Measurements from ENCODE around the gene BRI3BP.
"Not testable (repeated sequence)": the region's sequence is repeated elsewhere in the genome, so short reads cannot be mapped to it uniquely, and the experiment has no call there.

BRI3BP gene

DNA sequence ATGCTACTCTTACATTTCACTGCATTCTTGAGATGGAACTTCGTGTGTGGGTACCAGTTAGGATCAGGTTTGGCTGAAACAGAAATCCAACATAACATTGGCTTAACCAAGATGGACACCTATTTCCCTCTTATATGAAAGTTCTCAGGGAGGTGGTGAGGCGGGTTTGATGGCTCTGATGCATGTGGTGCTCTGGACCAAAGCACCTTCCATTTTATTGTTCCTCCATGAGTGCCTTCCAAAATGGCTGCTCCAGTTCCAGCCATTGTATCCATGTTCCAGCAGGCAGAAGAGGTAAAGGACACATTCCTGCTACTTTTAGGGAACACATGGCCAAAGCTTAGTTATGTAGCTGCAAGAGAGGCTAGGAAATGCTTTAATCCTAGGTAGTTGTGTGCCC is 29.6 kb downstream of the BRI3BP start:
- no peak for DNase-seq (ENCODE audit: low read depth)

DNA sequence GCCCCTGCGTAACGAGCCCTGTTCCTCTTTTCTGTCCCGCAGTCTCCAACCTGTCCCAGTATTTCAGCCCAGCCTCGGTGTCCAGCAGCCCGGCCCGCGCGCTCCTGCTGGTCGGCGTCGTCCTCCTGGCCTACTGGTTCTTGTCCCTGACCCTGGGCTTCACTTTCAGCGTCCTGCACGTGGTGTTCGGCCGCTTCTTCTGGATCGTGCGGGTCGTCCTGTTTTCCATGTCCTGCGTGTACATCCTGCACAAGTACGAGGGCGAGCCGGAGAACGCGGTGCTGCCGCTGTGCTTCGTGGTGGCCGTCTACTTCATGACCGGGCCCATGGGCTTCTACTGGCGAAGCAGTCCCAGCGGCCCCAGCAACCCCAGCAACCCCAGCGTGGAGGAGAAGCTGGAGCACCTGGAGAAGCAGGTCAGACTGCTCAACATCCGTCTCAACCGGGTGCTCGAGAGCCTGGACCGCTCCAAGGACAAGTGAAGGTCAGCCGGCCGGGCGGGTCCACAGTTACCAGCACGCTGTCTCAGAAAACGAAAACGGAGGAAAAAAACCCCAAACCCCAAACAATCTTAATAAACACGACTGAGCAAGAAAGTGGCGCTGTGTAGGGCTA is 31.6 kb downstream of the BRI3BP start:
- DNase-seq (ENCODE audit: low read depth) = no peak

DNA sequence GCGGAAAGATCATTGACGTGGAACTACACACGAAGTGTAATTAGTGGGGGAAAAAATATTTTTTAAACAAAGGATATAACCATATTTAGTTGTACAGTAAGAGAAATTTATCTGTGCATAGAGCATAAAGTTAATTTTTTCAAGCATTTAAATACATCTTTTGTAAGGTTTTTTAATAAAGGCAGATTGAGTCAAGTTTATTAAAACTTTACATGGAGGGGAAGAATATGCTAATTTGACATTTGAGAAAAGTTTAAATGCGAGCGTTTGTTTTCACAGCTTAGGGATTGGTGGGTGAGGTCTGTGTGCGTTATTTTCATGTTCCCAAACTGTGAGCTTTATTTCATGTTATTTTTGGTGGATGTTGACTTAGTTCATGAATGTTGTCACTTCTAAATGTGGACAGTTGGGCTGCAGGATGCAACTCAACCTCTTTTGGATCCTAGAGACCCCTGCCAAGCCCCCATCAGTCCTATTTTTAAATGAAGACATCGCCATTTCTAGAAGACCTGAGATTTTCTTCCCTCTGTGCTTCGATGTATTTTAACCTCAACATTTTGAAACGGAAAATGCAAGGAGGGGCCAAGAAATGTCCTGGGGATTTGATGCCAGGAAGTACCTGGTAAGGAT is 32.3 kb downstream of the BRI3BP start:
- DNase-seq (ENCODE audit: low read depth) = no peak

DNA sequence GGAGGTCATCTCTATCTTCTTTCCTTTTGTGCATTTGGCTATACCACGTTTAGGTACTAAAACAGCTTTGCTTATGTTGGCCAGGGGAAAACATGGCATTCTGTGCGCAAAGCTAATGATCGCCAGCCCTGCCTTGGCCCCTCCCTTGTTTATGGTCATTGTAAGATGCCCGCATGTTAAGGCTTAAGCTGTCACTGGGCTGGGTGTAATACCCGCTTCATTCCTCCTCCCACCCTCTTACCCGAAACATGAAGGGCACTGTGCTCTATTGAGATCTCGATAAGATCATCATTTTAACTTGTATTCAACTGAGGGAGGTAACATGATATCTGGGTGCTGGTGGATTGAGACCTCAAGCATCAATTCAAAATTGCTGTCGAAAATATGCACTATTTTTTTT is 34.7 kb downstream of the BRI3BP start:
- DNase-seq (ENCODE audit: low read depth) = no peak

DNA sequence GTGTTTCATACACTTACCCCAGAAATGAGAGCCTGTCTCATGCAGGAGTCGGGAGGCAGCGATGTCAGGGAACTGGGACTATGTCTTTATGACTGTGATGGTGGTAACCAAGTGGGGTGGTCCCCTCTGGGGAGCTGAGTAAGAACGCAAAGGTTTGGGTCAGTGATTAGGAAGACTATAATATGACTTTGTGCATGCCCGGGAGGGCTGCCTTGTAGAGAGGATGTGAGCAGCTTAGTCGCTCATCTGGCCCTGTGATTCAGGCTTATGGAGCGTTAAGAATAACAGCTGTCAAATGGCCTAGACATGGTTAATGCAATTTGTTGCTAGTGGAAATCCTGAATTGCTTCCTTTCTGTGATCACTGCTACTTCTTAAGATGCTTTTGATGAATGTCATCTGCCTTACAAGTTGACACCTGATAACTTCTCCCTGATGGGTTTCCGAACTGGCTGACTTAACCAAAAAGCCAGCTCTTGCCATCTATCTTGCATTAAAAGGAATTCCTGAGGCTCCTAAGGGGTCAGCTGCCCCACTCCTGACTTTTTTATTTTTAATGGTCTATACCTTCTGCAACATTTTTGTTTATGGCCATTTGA is 36.4 kb downstream of the BRI3BP start:
- DNase-seq (ENCODE audit: low read depth) = no peak

DNA sequence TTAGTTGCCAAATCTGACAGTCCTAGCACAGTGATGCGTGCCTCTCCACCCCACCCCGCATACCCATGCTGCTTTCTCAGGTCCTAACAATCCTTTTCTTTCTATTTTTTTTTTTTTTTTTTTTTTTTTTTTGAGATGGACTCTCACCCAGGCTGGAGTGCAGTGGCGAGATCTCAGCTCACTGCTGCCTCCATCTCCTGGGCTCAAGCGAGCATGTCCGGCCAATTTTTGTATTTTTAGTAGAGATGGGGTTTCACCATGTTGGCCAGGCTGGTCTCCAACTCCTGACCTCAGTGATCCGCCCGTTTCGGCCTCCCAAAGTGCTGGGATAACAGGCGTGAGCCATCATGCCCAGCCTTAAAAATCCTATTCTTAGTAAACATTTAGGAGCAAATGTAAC is 38.0 kb downstream of the BRI3BP start:
- not testable (repeated sequence) for DNase-seq (ENCODE audit: low read depth)

DNA sequence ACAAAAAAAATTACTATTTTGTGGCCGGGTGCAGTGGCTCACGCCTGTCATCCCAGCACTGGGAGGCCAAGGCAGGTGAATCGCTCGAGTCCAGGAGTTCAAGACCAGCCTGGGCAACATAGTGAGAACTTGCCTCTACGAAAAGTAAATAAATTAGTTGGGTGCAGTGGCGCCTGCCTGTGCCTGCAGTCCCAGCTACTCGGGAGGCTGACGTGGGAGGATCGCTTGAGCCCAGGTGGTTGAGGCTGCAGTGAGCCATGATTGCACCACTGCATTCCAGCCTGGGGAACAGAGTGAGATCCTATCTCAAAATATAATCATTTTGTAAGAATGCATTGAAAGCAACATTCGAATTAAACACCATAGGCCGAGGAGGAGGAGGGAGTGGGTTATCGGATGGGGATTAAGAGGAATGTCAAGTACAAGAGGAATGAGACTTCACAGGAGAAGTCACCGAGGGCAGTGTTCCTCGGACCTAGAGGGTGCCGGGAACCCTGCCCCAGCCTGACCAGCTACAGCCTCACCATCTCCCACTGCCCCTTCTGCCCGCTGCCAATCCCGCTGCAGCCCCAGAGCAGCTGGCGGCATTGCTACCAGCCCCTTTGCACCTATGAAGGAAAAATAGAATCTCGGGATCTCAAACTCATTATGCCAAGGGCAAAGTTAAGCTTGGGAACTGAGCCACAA is 39.2 kb downstream of the BRI3BP start:
- DNase-seq (ENCODE audit: low read depth) = no peak

DNA sequence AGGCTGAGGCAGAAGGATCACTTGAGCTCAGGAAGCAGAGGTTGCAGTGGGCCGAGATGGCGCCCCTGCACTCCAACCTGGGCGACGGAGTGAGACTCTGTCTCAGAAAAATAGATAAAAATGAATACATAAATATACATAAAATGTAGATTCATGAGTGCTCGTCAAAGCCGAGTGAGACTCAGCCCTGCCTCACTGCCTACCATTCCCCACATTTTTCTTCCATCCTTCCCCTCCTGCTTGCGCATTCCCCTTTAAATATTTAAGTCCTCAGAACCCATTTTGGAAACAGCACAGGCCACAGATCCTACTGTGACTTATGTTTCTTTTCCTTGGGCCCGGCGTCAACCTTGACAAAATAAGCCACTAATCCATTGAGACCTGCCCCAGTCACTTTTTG is 39.8 kb downstream of the BRI3BP start:
- no peak for DNase-seq (ENCODE audit: low read depth)

DNA sequence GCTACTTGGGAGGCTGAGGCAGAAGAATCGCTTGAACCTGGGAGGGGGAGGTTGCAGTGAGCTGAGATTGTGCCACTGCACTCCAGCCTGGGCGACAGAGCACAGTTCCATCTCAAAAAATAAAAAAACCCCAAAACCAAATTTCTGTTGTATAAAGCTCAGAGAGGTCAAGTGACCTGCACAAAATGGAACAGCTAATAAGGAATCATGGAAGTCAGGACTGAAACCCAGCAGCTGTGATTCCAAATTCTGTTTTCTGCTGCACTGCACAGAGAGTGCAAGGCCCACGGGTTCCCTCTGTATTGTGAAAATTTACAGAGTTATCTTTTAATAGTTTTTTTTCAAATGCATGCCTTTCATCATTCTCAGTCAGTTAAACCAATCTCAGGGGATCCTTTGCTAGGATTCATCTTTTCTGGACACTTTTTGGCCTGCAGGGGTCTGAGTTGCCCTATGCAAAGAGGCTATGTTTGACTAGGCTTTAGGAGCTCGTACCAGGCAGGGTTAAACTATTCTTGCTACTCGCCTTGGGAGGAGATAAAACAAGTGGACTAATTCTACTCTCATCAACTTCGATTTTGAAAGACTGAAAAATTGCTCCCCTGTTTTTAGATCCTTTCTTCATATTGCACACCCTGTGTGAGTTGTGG is 45.7 kb downstream of the BRI3BP start:
- no peak for DNase-seq (ENCODE audit: low read depth)

DNA sequence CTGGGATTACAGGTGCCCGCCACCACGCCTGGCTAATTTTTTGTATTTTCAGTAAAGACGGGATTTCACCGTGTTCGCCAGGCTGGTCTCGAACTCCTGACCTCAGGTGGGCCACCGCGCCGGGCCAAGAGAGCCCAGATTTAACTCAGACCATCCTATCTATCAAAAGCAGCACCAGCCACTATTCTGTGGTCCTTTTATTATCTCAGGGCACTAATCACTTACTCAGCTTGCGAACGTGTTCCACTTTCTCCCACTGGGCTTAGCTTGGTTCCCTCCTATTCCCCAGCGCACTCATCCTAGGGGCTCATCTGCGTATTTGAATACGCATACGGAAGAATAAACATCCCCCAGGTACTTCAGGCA is 55.6 kb downstream of the BRI3BP start:
- DNase-seq (ENCODE audit: low read depth) = no peak

DNA sequence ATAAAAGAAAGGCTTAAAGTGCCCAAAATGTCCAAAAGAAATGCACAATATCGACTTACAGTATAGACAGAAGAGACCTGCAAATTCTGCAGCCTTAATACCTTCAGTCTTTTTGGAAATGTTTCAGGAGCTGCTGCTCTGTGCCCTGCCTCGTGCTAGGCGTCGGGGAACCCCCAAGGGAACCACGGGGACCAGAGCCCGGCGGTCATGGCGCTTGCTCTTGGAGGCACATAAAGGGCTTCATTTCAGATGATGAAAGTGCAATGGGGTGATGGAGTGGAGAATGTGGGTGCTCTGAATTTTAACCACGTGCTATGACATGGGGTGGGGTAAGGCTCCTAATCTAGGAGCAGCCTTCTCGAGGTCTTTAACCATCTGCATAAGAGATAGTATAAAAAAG is 57.0 kb downstream of the BRI3BP start:
- DNase-seq (ENCODE audit: low read depth) = no peak

DNA sequence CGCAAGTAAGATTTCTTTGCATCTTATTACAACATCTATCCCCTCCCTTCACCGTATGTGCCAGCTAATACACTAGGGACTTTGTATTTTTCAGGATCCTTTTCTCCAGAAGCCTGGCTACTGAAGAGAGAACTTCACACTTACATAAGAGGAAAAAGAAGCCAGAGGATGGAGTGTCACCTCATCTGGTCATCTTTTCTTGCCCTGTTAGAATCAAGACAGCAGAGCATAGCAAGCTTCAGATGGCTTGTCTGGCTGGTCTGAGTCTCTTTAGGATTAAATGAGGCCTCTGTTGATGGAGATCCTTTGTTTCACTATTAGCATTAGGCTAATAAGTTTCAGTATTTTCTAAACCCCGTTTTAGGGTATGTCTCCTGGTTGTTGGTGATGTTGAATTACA is 57.4 kb downstream of the BRI3BP start:
- DNase-seq (ENCODE audit: low read depth) = no peak

DNA sequence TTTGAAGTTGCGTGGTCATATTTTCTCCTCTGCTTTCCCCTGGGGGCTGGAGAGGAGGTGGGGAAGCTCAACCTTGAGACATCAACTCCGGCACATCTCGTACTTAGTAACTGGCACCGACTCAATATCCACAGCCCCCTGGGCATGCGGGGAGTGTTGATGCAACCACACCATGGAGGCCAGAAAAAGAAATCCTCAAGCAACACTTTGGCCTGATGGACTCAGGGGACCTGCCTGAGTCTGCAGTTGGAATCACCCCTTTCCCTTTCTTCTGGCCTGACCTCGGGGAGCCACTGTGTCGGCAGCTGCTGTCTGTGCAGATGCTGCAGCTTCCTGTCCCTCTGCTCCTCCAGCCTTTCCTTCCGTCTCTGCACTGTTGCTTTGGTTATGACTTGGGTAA is 60.4 kb downstream of the BRI3BP start:
- DNase-seq (ENCODE audit: low read depth) = no peak

DNA sequence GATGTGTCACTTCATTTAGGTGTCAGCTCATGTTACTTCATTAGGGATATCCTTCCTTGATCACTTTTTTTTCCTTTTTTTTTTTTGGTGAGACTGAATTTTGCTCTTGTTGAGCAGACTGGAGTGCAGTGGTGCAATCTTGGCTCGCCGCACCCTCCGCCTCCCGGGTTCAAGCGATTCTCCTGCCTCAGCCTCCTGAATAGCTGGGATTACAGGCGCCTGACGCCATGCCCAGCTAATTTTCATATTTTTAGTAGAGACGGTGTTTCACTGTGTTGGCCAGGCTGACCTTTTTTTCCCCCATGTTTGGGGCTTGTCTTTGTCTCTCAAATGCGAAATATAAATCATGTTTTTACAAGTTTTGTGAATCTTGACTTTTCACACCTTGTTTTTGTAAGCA is 62.1 kb downstream of the BRI3BP start:
- DNase-seq (ENCODE audit: low read depth) = no peak

DNA sequence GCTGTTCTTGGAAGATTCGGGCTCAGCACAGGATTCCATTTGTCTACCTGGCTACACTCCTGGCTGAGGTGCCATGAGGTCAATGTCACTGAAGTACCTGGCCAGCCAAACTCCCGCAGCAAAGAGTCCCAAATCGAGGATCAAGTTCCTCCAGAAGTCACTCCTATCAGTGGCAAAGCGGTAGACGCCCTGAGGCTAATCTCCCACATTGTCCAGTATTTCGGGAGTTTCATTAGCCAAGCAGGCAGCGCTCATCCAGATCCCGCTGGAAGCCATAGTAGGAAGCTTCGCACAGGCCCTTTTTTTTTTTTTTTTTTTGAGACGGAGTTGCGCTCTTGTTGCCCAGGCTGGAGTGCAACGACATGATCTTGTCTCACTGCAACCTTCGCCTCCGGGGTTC is 62.9 kb downstream of the BRI3BP start:
- DNase-seq (ENCODE audit: low read depth) = no peak

DNA sequence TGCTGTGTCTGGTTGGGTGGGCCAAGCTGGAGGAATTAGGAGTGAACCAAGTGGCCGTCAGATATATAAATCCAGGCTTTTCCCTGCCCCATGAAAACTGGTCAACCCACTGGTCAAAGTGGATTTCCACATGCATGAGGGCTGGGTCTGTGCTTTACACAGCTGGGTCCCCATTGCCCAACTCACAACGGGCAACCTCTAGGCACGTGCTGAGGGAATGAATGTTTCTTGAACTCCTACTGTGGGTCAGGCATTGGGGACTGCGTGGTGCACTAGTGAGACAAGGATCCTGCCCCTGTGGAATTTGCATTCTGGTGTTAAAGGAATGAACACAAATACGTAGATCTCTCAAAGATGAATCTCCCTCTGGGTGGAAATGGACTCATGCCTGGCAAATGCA is 64.3 kb downstream of the BRI3BP start:
- DNase-seq (ENCODE audit: low read depth) = no peak

DNA sequence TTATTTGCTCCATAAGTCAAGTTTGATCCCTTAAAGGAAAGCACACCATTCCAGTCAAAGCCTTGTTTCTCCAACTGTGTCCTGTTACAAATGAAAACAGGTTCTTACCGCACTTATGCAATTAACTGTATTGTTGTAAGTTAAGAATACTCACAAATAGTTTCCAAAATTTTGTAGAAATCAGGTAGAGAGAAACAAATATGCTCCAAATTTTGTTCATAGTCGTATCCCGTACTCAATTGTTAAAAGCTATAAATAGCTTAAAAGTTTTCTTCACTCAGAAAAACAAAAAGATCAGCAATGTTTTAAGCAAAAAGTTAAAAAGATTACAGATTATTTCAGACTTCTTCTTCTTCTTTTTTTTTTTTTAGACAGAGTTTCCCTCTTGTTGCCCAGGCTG is 67.8 kb downstream of the BRI3BP start:
- no peak for DNase-seq (ENCODE audit: low read depth)

DNA sequence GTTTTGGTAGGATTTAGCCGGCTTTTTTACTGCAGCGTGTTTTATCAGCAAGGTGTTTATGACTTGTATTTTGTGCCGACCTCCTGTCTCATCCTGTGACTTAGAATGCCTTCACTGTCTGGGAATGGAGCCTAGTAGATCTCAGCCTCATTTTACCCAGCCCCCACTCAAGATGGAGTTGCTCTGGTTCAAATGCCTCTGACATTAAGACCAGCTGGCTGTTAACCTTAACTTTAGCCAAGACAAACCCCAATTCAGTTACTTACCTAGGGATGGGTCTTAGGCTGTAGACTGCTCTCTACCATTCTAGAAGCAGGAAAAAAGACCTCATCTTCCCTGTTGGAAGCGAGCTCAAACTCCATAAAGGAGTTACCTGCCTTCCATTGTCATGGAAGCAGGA is 70.1 kb downstream of the BRI3BP start:
- not testable (repeated sequence) for DNase-seq (ENCODE audit: low read depth)

DNA sequence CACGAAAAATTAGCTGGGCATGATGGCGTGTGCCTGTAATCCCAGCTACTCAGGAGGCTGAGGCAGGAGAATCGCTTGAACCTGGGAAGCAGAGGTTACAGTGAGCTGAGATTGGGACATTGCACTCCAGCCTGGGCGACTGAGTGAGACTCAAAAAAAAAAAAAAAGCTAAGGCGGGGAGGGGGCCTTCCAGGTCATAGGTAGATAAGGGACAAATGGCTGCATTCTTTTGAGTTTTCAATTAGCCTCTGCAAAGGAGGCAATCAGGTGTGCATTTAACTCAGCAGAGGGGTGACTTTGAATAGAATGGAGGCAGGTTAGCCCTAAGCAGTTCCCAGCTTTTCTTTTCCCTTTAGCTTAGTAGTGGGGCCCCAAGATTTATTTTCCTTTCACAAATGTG is 71.0 kb downstream of the BRI3BP start:
- no peak for DNase-seq (ENCODE audit: low read depth)

DNA sequence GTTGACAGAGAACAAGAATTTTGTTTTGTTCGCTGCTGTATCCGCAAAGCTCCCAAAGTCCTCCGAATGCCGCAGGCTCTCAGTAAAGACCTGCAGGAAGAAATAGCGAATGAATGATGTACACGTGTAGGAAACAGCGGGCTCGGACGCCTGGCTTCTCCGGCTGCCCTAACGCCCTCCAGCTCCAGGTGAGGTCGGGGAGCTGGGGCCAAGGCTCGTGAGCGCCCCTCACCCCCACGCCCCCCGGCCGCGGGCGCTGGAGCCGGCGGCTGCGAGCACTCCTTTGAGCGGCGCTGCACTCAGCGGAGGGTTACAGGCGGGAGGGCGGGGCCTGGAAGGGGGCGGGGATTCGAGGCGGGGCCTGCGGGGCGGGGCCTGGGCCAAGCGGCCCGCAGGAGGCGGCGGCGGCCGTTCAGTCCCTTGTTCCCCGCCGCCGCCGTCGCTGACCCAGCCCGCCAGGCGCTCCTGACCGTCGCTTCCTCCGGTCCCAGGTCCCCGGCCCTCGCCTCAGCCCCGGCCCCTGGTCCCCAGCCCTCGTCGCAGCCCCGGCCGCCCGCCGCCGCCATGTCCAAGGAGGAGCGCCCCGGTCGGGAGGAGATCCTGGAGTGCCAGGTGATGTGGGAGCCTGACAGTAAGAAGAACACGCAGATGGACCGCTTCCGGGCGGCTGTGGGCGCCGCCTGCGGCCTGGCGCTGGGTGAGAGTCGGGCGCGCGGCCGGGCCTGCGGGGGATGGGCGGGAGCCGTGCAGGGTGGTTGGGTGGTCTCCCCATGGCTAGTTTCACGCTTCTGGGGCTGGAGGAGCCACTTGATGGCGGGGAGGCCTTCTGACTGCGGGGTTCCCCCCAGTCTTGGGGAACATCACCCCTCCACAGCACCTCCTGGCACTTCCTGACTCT is 71.8 kb downstream of the BRI3BP start, which contains the start of gene AACS:
TSS of gene AACS (plus strand) at position 415 of the 898 bp plus-strand sequence. CDS start at position 565, 150 bp downstream.
- DNase-seq (ENCODE audit: low read depth) = peak; percentile 74

DNA sequence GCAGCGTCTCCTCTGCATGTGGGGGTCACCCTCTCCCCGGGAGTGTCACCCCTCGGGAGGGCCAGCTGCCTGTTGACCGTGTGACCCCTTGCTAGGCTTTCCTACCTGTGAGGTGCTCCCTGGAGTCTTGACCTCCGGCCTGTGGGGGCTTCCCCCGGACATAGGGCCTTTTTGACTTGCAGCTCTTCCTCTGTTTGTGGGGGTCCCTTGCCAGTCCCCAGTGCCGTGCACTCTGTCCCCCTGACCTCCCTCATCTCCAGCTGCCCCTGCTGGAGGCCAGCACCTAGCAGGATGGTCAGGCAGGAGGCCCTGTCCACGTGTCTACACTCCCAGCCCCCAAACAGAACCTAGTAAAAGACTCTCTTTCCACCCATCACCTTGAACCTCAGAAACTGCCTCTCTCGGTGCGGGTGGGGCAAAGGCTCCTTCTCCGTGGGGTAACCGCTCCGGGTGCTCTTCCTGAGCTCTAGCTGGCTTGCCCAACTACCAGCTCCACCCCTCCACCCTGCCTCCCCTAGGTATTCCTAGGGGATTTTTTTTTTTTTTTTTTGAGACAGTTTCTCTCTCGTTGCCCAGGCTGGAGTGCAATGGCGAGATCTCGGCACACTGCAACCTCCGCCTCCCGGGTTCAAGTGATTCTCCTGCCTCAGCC is 72.6 kb downstream of the BRI3BP start:
- DNase-seq (ENCODE audit: low read depth) = no peak
